HEK293T (cell line): ENCODE results near the gene C19orf85.
"Not testable (repeated sequence)": the region's sequence is repeated elsewhere in the genome, so short reads cannot be mapped to it uniquely, and the experiment has no call there.

Experiments used
- CTCF ChIA-PET: fragments of 350-600 bp; formaldehyde crosslinking; extraction: SDS; loops from one replicate; lab custom pipeline; 2021; ENCODE audit warnings: antibody characterized with exemption, inconsistent platforms; lab: Yijun Ruan, JAX
- POLR2A ChIA-PET: fragments of 350-600 bp; formaldehyde crosslinking; extraction: SDS; loops from one replicate; lab custom pipeline; 2020; ENCODE audit warnings: antibody characterized with exemption, inconsistent platforms; lab: Yijun Ruan, JAX
- DNase-seq: peaks from one replicate; pipeline ENCODE4 v3.0.0; 2012; ENCODE audit warnings: mixed read lengths; ENCODE audit errors: extremely low spot score
- ARNT ChIP-seq: fragments of 450-650 bp; IDR thresholded peaks from 2 replicates; pipeline ENCODE4 v1.6.1; 2017; ENCODE audit warnings: mild to moderate bottlenecking
- BHLHE40 ChIP-seq: fragments of 450-650 bp; IDR thresholded peaks from 2 replicates; pipeline ENCODE4 v1.6.1; 2016; ENCODE audit warnings: mild to moderate bottlenecking, moderate library complexity, borderline replicate concordance
- CTBP1 ChIP-seq: fragments of 450-650 bp; IDR thresholded peaks from 2 replicates; pipeline ENCODE4 v1.6.1; 2016; ENCODE audit warnings: borderline replicate concordance
- ELF4 ChIP-seq: fragments of 450-650 bp; IDR thresholded peaks from 2 replicates; pipeline ENCODE4 v1.6.1; 2017; ENCODE audit warnings: antibody characterized with exemption
- FOXA1 ChIP-seq: fragments of 450-650 bp; IDR thresholded peaks from 2 replicates; pipeline ENCODE4 v1.6.1; 2016; ENCODE audit warnings: mild to moderate bottlenecking
- FOXK2 ChIP-seq: fragments of 450-650 bp; IDR thresholded peaks from 2 replicates; pipeline ENCODE4 v1.6.1; 2016; ENCODE audit warnings: mild to moderate bottlenecking
- FOXM1 ChIP-seq: fragments of 450-650 bp; IDR thresholded peaks from 2 replicates; pipeline ENCODE4 v1.6.1; 2017; ENCODE audit warnings: mild to moderate bottlenecking, borderline replicate concordance
- HDGF ChIP-seq: fragments of 450-650 bp; IDR thresholded peaks from 2 replicates; pipeline ENCODE4 v1.6.1; 2017; ENCODE audit warnings: antibody characterized with exemption, borderline replicate concordance
- L3MBTL2 ChIP-seq: fragments of 450-650 bp; conservative IDR thresholded peaks from 2 replicates; pipeline ENCODE4 v1.6.1; 2016; ENCODE audit warnings: mild to moderate bottlenecking
- LEF1 ChIP-seq: fragments of 450-650 bp; IDR thresholded peaks from 2 replicates; pipeline ENCODE4 v1.6.1; 2017; ENCODE audit warnings: mild to moderate bottlenecking, borderline replicate concordance
- NFRKB ChIP-seq: fragments of 450-650 bp; IDR thresholded peaks from 2 replicates; pipeline ENCODE4 v1.6.1; 2016; ENCODE audit warnings: mild to moderate bottlenecking, moderate library complexity
- SP1 ChIP-seq: fragments of 450-650 bp; IDR thresholded peaks from 2 replicates; pipeline ENCODE4 v1.6.1; 2017
- SUZ12 ChIP-seq: fragments of 450-650 bp; IDR thresholded peaks from 2 replicates; pipeline ENCODE4 v1.6.1; 2016; ENCODE audit warnings: mild to moderate bottlenecking
- TARDBP ChIP-seq: fragments of 450-650 bp; IDR thresholded peaks from 2 replicates; pipeline ENCODE4 v1.6.1; 2016
- ZNF384 ChIP-seq: fragments of 450-650 bp; IDR thresholded peaks from 2 replicates; pipeline ENCODE4 v1.6.1; 2016
- TF ChIP-seq, protein P1 (sequence below): fragments of 450-650 bp; IDR thresholded peaks from 2 replicates; pipeline ENCODE4 v1.6.1; 2016

Gene C19orf85

DNA sequence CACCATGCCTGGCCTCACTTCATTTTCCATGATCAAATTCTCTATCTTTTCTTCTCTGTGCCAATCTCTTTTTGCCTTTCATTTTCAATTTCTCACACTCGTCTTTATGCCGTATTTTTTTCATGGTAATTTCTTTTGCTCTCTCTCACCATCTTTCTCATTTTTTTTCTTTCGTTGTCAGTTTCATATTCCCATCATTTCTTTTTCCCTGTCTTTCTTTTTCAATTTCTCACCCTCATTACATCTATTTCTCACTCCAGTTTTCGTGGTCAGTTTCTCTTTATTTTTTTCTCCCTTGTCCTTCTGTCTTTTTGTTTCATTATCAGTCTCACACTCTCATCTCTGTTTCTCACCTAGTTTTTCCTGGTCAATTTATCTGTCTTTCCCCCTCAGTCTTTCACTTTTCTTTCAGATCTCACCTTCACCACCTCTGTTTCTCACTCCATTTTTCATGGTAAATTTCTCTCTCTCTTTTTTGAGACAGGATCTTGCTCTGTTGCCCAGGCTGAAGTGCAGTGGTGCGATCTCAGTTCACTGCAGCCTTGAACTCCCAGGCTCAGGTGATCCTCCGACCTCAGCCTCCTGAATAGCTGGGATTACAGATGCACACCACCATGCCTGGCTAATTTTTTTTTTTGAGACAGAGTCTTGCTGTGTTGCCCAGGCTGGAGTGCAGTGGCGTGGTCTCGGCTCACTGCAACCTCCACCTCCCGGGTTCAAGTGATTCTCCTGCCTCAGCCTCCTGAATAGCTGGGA lies 37.8 kb upstream of the C19orf85 start:
- CTCF ChIA-PET = interaction anchor here (1.6 kb wide), 1 partner anchor 35 kb away, joined by 3 read pairs; no protein-coding TSS in a partner anchor

DNA sequence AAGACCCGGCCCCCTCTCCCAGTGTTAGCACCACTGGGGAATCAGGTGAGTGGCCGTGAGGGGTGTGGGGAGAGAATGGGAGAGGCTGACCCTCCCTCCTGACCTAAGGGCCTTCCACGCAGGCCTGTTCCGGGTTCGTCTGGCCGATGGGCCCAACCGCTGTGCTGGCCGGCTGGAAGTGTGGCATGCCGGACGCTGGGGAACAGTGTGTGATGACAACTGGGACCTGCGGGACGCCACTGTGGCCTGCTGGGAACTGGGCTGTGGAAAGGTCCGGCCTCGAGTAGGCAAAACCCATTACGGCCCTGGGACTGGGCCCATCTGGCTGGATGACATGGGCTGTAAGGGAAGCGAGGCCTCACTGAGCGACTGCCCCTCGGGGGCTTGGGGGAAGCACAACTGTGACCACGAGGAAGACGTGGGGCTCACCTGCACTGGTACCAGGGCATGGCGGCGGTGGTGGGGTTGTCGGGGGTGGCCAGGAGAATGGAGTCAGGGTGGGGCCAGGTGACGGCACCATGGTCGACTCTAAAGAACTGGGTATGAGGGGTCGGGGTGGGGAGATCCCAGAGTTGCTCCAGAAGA lies 35.9 kb upstream of the C19orf85 start:
- ChIA-PET POLR2A (interaction anchor here (1.6 kb wide), 1 partner anchor 24 kb away, joined by 7 read pairs; the partner anchor contains the start of gene ZNF628), CTCF (interaction anchor here (1.3 kb wide), 1 partner anchor 354 kb away, joined by 3 read pairs; no protein-coding TSS in a partner anchor)
- no peak for DNase-seq
- TF ChIP-seq FOXK2 (no peak), HDGF (no peak), BHLHE40 (no peak)

More for the DNA sequence above, 37.8 kb upstream of the C19orf85 start:
- POLR2A ChIA-PET = interaction anchor here (1.1 to 1.6 kb wide), 2 partner anchors 16 to 26 kb away, joined by 5 to 7 read pairs; partner anchors contain the start of gene ZNF628
- no peak for TF ChIP-seq ZNF384
- TF ChIP-seq SP1 = no peak
- no peak for TF ChIP-seq HDGF
- TF ChIP-seq, protein P1, sequence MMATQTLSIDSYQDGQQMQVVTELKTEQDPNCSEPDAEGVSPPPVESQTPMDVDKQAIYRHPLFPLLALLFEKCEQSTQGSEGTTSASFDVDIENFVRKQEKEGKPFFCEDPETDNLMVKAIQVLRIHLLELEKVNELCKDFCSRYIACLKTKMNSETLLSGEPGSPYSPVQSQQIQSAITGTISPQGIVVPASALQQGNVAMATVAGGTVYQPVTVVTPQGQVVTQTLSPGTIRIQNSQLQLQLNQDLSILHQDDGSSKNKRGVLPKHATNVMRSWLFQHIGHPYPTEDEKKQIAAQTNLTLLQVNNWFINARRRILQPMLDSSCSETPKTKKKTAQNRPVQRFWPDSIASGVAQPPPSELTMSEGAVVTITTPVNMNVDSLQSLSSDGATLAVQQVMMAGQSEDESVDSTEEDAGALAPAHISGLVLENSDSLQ = no peak
- no peak for TF ChIP-seq FOXA1
- TF ChIP-seq TARDBP = no peak
- TF ChIP-seq NFRKB = no peak
- no peak for TF ChIP-seq FOXK2
- no peak for TF ChIP-seq FOXM1
- no peak for TF ChIP-seq LEF1
- no peak for TF ChIP-seq ELF4
- no peak for TF ChIP-seq L3MBTL2
- TF ChIP-seq BHLHE40 = no peak
- no peak for TF ChIP-seq CTBP1
- no peak for TF ChIP-seq SUZ12
- DNase-seq = no peak

- CTCF ChIA-PET = no interaction called here
Measured at GRCh38 chr19:55498246-55498840, 33.8 kb upstream of the C19orf85 start.

DNA sequence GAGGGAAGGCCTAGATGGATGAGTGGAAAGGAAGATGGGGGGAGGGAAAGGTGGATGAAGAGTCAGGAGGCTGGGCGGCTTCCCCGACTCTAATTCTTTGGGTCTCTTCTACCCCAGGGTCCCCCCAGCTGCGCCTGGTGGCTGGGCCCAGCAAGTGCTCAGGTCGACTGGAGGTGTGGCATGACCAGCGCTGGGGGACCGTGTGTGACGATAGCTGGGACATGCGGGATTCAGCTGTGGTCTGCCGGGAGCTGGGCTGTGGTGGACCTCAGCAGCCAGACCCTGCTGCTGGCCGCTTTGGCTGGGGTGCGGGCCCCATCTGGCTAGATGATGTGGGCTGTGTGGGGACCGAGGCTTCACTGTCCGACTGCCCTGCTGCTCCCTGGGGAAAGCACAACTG lies 33.2 kb upstream of the C19orf85 start:
- CTCF ChIA-PET = no interaction called here
- POLR2A ChIA-PET = no interaction called here
- TF ChIP-seq FOXK2 (no peak), ARNT (no peak), L3MBTL2 (no peak), LEF1 (no peak), FOXM1 (no peak), NFRKB (no peak), SUZ12 (no peak), HDGF (no peak), SP1 (no peak), ELF4 (no peak), TARDBP (no peak), FOXA1 (no peak), CTBP1 (no peak)
- DNase-seq = no peak

More at GRCh38 chr19:55498246-55498840, 33.8 kb upstream of the C19orf85 start:
- POLR2A ChIA-PET = interaction anchor here (0.7 kb wide), 1 partner anchor 13 kb away, joined by 3 read pairs; the partner anchor contains the start of gene NAT14
- DNase-seq = no peak
- no peak for TF ChIP-seq ELF4
- no peak for TF ChIP-seq L3MBTL2
- TF ChIP-seq HDGF = no peak
- TF ChIP-seq ZNF384 = no peak
- TF ChIP-seq FOXA1 = no peak
- TF ChIP-seq SP1 = no peak
- no peak for TF ChIP-seq TARDBP

GRCh38 chr19:55496820-55497219 lies 32.3 kb upstream of the C19orf85 start:
- CTCF ChIA-PET = interaction anchor here (0.7 to 1.7 kb wide), 2 partner anchors 29 to 158 kb away, joined by 4 read pairs; no protein-coding TSS in a partner anchor
- DNase-seq, POLR2A ChIA-PET: not testable (repeated sequence)

DNA sequence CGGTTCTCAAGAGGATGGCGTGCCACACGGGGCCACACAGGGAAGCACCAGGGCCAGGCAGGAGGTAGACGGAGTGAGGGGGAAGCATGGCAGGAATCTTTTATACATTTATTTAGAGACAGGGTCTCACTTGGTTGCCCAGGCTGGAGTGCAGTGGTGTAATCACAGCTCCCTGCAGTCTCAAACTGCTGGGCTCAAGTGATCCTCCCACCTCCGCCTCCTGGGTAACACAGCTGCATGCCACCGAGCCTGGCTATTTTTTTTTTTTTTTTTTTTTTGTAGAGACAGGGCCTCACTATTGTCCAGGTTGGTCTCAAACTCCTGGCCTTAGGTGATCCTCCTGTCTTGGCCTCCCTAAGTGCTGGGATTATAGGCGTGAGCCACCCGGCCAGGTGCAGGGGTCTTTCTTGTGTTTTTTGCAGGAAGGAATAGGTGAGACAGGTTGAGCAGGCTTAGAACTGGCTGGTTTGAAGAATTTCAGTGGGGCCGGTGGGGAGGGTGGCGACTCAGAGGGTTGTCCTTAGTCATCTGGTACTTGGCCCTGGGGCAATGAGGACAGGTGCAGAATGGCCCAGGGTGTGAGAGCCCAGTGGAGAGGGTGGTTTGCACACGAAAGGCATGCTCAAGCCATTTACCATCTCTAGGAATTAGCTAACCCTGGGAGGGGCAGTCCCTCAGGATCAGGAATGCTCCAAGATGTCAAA lies 31.2 kb upstream of the C19orf85 start:
- POLR2A ChIA-PET = no interaction called here
- TF ChIP-seq ARNT = no peak
- TF ChIP-seq NFRKB = no peak
- TF ChIP-seq CTBP1 = no peak
- no peak for TF ChIP-seq FOXA1
- no peak for TF ChIP-seq HDGF
- no peak for TF ChIP-seq ZNF384
- TF ChIP-seq LEF1 = no peak
- no peak for TF ChIP-seq L3MBTL2
- TF ChIP-seq SP1 = no peak
- no peak for TF ChIP-seq FOXM1
- TF ChIP-seq, protein P1 = no peak
- TF ChIP-seq SUZ12 = no peak
- no peak for TF ChIP-seq TARDBP
- TF ChIP-seq BHLHE40 = no peak
- no peak for TF ChIP-seq ELF4
- no peak for TF ChIP-seq FOXK2
- no peak for DNase-seq
- CTCF ChIA-PET = interaction anchor here (0.7 to 1.7 kb wide), 4 partner anchors 8 to 159 kb away, joined by 3 to 4 read pairs (median 4); no protein-coding TSS in a partner anchor
